ENCODE data around the gene PALM3. TPM values are rescaled to one million over a fixed set of nuclear protein-coding genes. Genes with fewer than 3 reads are reported as not detected.

Gene PALM3
- total and polyA plus RNA-seq, 10 of the 15 experiments (the other 5 are each of a cell fraction or from before 2014, with no cell fraction given): 0.07 TPM; not detected in 9

- TF ChIP-seq ZNF384 (IDR thresholded peaks at IDR 0.05; ENCODE audit: borderline replicate concordance, low read depth, low read length): no peak
- no peak for TF ChIP-seq SUZ12 (IDR thresholded peaks at IDR 0.05; ENCODE audit: unreplicated experiment)
- TF ChIP-seq HDAC2 (IDR thresholded peaks at IDR 0.05): no peak
- no peak for TF ChIP-seq SIX5 (IDR thresholded peaks at IDR 0.05; ENCODE audit: low read depth, low read length, severe bottlenecking)
- 0 out of 2 replicates have a peak, but pooled peaks have one; percentile 19 for TF ChIP-seq MAX (IDR thresholded peaks at IDR 0.05; ENCODE audit: low read depth, low read length)
- TF ChIP-seq BMI1 (IDR thresholded peaks at IDR 0.05; ENCODE audit: borderline replicate concordance): no peak
- TF ChIP-seq CBX3 (IDR thresholded peaks at IDR 0.05; ENCODE audit: borderline replicate concordance, low read depth): no peak
- TF ChIP-seq ZNF274 (IDR thresholded peaks at IDR 0.05; ENCODE audit: insufficient read depth, insufficient read length): no peak
- peak; percentile 15 for TF ChIP-seq STAT1 (conservative IDR thresholded peaks at IDR 0.05)
- peak; percentile 90; the same call in 1 of the 2 replicates for TF ChIP-seq ZNF217 (IDR thresholded peaks at IDR 0.05)
- TF ChIP-seq RELA (IDR thresholded peaks at IDR 0.05; ENCODE audit: borderline replicate concordance, partially characterized antibody): peak; percentile 21
- TF ChIP-seq CREM (IDR thresholded peaks at IDR 0.05; ENCODE audit: low read depth): peak; percentile 99
- no peak for TF ChIP-seq EP300 (IDR thresholded peaks at IDR 0.05; ENCODE audit: borderline replicate concordance in 1 of 2, control insufficient read depth in 1 of 2, low read depth in 2 of 2, low read length in 2 of 2)
- TF ChIP-seq BHLHE40 (IDR thresholded peaks at IDR 0.05; ENCODE audit: borderline replicate concordance in 1 of 2, low read depth in 2 of 2, low read length in 1 of 2): peak in 1 of 2 experiments; percentile 48; a peak in 1 of 4 replicates
- no peak for TF ChIP-seq NFYB (IDR thresholded peaks at IDR 0.05; ENCODE audit: insufficient read depth, low read depth, low read length)
- TF ChIP-seq ZBTB33 (IDR thresholded peaks at IDR 0.05): no peak
- TF ChIP-seq ZNF207 (IDR thresholded peaks at IDR 0.05; ENCODE audit: borderline replicate concordance): peak; percentile 93; the same call in 1 of the 2 replicates
- TF ChIP-seq ZSCAN29 (IDR thresholded peaks at IDR 0.05): no peak
- no peak for TF ChIP-seq MEF2A (IDR thresholded peaks at IDR 0.05; ENCODE audit: insufficient read depth, low read depth, low read length)
- no peak for TF ChIP-seq IRF5 (IDR thresholded peaks at IDR 0.05; ENCODE audit: borderline replicate concordance)
- TF ChIP-seq HCFC1 (IDR thresholded peaks at IDR 0.05; ENCODE audit: low read length): no peak
- TF ChIP-seq GATAD2B (conservative IDR thresholded peaks at IDR 0.05; ENCODE audit: low read depth): peak; percentile 99
- no peak for TF ChIP-seq TCF7 (IDR thresholded peaks at IDR 0.05; ENCODE audit: borderline replicate concordance)
- TF ChIP-seq TCF12 (IDR thresholded peaks at IDR 0.05; ENCODE audit: low read depth, low read length): no peak
- no peak for TF ChIP-seq SRF (IDR thresholded peaks at IDR 0.05; ENCODE audit: low read depth in 2 of 2, low read length in 2 of 2)
These were observed 54.9 kb downstream of the PALM3 start (continued) for GRCh38 chr19:14006766-14007562.

Measured in GM12878 (cell line).